Heart left ventricle (tissue), 16 donors: Measurements from ENCODE around the gene SMCR8. TPM values are rescaled to one million over a fixed set of nuclear protein-coding genes. Genes with fewer than 3 reads are reported as not detected.

Experiments used
- ATAC-seq, 4 donors: fragments of 200-7000 bp; cut with Tn5 transposase; one replicate each; pipeline ENCODE4 v1.9.1; 2020 to 2022; ENCODE audit warnings: moderate library complexity in 4 of 4, mild to moderate bottlenecking in 3 of 4, moderate number of reproducible peaks in 1 of 4
- DNase-seq, 5 donors: peaks; one replicate each; pipeline ENCODE4 v3.0.0-alpha.2; 2020
- H3K27ac ChIP-seq, 12 donors: fragments of 200-600 bp; sonication (generic) in 4 of 12; one replicate each; pipeline versions ENCODE4 v1.5.0 to v1.8.0; 2016 to 2022; ENCODE audit warnings: mild to moderate bottlenecking in 2 of 12
- H3K27me3 ChIP-seq, 9 donors: fragments of 200-600 bp; sonication (generic) in 2 of 9; one replicate each; pipeline versions ENCODE4 v1.5.1 to v1.8.0; 2016 to 2022; ENCODE audit warnings: mild to moderate bottlenecking in 3 of 9
- H3K36me3 ChIP-seq, 9 donors: fragments of 200-600 bp; sonication (generic) in 2 of 9; one replicate each; pipeline versions ENCODE4 v1.5.0 to v1.8.0; 2018 to 2022; ENCODE audit warnings: mild to moderate bottlenecking in 2 of 9
- H3K4me1 ChIP-seq, 12 donors: fragments of 200-600 bp; sonication (generic) in 4 of 12; one replicate each; pipeline versions ENCODE4 v1.5.0 to v1.8.0; 2016 to 2022; ENCODE audit warnings: mild to moderate bottlenecking in 3 of 12
- H3K4me3 ChIP-seq, 12 donors: fragments of 200-600 bp; sonication (generic) in 4 of 12; one replicate each; pipeline versions ENCODE4 v1.5.0 to v1.8.0; 2017 to 2022; ENCODE audit warnings: mild to moderate bottlenecking in 9 of 12, moderate library complexity in 4 of 12
- H3K9me3 ChIP-seq, 12 donors: fragments of 200-600 bp; sonication (generic) in 4 of 12; one replicate each; pipeline versions ENCODE4 v1.5.0 to v1.8.0; 2016 to 2022; ENCODE audit warnings: mild to moderate bottlenecking in 1 of 12
- CTCF ChIP-seq, 12 donors: fragments of 200-600 bp; sonication (generic) in 4 of 12; IDR thresholded peaks; one replicate each; pipeline versions ENCODE4 v1.5.0 to v1.8.0; 2018 to 2022; ENCODE audit warnings: antibody characterized with exemption in 12 of 12, mild to moderate bottlenecking in 5 of 12
- POLR2A ChIP-seq, 2 donors: fragments of 450-650 bp; IDR thresholded peaks; one replicate each; pipeline ENCODE4 v1.6.1; 2017; ENCODE audit warnings: antibody characterized with exemption in 2 of 2, mild to moderate bottlenecking in 2 of 2, moderate library complexity in 2 of 2
- WGBS, 4 donors: extraction: QIAGEN DNeasy Blood & Tissue Kit in 2 of 4; methylation state at CpG; one replicate each; pipeline versions ENCODE4 v1.1.5 to v1.1.7; 2013 to 2018; 5-methylcytosine and 5-hydroxymethylcytosine counted together
- intact Hi-C, 10 donors: fragments of 100-400 bp; cut with DNase I; formaldehyde crosslinking; loops; one replicate each; pipeline versions ENCODE4 v1.11.1 to v1.14.2; 2022
- polyA plus RNA-seq, 2 donors: library from polyadenylated mRNA; stranded (reverse); fragments of 200-250 nt; gene quantifications; one replicate each; pipeline ENCODE4 v1.2.3, GENCODE V29; 2013
- total RNA-seq, 9 donors: library from RNA; depleted of rRNA in 2 of 9; stranded (reverse); fragments of >200 nt in 2 of 9; fragmentation: NEBNext Ultra II Directional in 3 of 9; extraction: Animal tissue kit (Norgen Biotek cat#: 25700) in 3 of 9; gene quantifications; one replicate each; pipeline versions ENCODE4 v1.1.0 to v1.2.4, GENCODE V29; 2016 to 2023
- donor health status: ischemic (EF 13 %, LVEDD 7.1; RV severe dilation, severe dysfunction).
- donor health status: healthy with polysubstance abuse.
- donor health status: DM: no; HTN: yes; CAD: no.
- donor health status: DM: no; HTN: no; CAD: no.
- donor health status: ischemic (EF 25% LVEDD 6.9; RV normal size, moderate dysfunction).
- donor health status: ischemic (EF 25% LVEDD 5.7; RV mildly dilated, moderate dysfunction).
- donor health status: healthy.
- donor health status: DM: yes; HTN: yes; CAD: no.
- donor health status: ischemic (EF 35%, LVEDD 5.7; RV mildly dilated, moderate dysfunction).
- donor health status: nonischemic (EF 11% LVEDD 7.7; RV severe dilation, severe dysfunction).
- donor health status: DM: yes; HTN: yes; CAD: no.
- donor health status: PGD.
- donor health status: ischemic (EF 29% LVEDD 5.4; RV normal size, mild dysfunction).
- donor health status: nonischemic (EF 23%, LVEDD 6.1; RV moderate dilation, normal function).

The SMCR8 gene
- total and polyA plus RNA-seq, 11 donors = 2.9 to 17.6 (median 12.4) TPM

GRCh38 chr17:18315562-18315922 is 449 bp downstream of the SMCR8 start:
- Histone ChIP-seq H3K36me3 (peaks cover 0 to 56% (median 32%) of the 10 kb centered on the region in 9 donors), H3K4me1 (peaks cover 11 to 79% (median 67%) of the 10 kb centered on the region in 12 donors), H3K27me3 (no peaks in the 10 kb centered on the region), H3K4me3 (peak overlapping the region; percentile 54 to 96 (median 87)), H3K27ac (peak overlapping the region; percentile 26 to 95 (median 86)), H3K9me3 (no peaks in the 10 kb centered on the region)
- DNase-seq (peak in 1 of 5 donors; percentile 35), ATAC-seq (peak in 2 of 4 donors; percentile 0 to 1)
- TF ChIP-seq CTCF (IDR thresholded peaks at IDR 0.05) = no peak
- WGBS, 4 donors = 6 to 8% (median 6%) methylated on average over 15 to 18 of the region's 18 CpGs
- intact Hi-C loops = loop anchor here in 7 of 10 donors (2.0 to 10.0 kb wide), 7 partner anchors 51 to 133 kb away; partner anchors contain the start of genes MIEF2 (in 3 of the 7), LLGL1 (in 2 of the 7), ALKBH5 (in 1 of the 7) and FLII (in 1 of the 7)

- peaks cover 11 to 83% (median 70%) of the 10 kb centered on the region in 12 donors for H3K4me1 ChIP-seq
- WGBS, 4 donors = 62 to 66% (median 66%) methylated on average over 11 of the region's 11 CpGs
- intact Hi-C loops = loop anchor here in 7 of 10 donors (2.0 to 10.0 kb wide), 7 partner anchors 51 to 134 kb away; partner anchors contain the start of genes MIEF2 (in 3 of the 7), LLGL1 (in 2 of the 7), ALKBH5 (in 1 of the 7) and FLII (in 1 of the 7)
- H3K4me3 ChIP-seq = peak overlapping the region; percentile 54 to 96 (median 87)
- H3K27me3 ChIP-seq = no peaks in the 10 kb centered on the region
- no peaks in the 10 kb centered on the region for H3K9me3 ChIP-seq
- no peak for ATAC-seq
- H3K27ac ChIP-seq = peak overlapping the region in 10 of 12 donors; percentile 67 to 95 (median 86)
- TF ChIP-seq CTCF (IDR thresholded peaks at IDR 0.05) = no peak
- TF ChIP-seq POLR2A (IDR thresholded peaks at IDR 0.05) = no peak
- peaks cover 0 to 60% (median 33%) of the 10 kb centered on the region in 9 donors for H3K36me3 ChIP-seq
- no peak for DNase-seq
Measured at GRCh38 chr17:18315961-18316360, 868 bp downstream of the SMCR8 start.

- no peak for TF ChIP-seq CTCF (IDR thresholded peaks at IDR 0.05)
- TF ChIP-seq POLR2A (IDR thresholded peaks at IDR 0.05) = no peak
- Histone ChIP-seq H3K4me3 (peak overlapping the region in 2 of 12 donors; percentile 5 to 33), H3K9me3 (no peaks in the 10 kb centered on the region), H3K4me1 (peaks cover 11 to 79% (median 64%) of the 10 kb centered on the region in 12 donors), H3K27ac (no peak overlapping the region), H3K36me3 (peaks cover 0 to 60% (median 35%) of the 10 kb centered on the region in 9 donors), H3K27me3 (no peaks in the 10 kb centered on the region)
- ATAC-seq (no peak), DNase-seq (no peak)
- intact Hi-C loops = loop anchor here in 5 of 10 donors (5.0 to 10.0 kb wide), 6 partner anchors 53 to 136 kb away; partner anchors contain the start of genes LLGL1 (in 2 of the 5), ALKBH5 (in 1 of the 5), FLII (in 1 of the 5) and MIEF2 (in 1 of the 5)
- 86 to 90% (median 89%) methylated on average over 7 of the region's 7 CpGs for WGBS, 4 donors
Measured at GRCh38 chr17:18318117-18318516, 3.0 kb downstream of the SMCR8 start.

GRCh38 chr17:18318771-18319450 is 3.8 kb downstream of the SMCR8 start:
- no peaks in the 10 kb centered on the region for H3K27me3 ChIP-seq
- DNase-seq = no peak
- H3K9me3 ChIP-seq = no peaks in the 10 kb centered on the region
- intact Hi-C loops = loop anchor here in 5 of 10 donors (5.0 to 10.0 kb wide), 6 partner anchors 54 to 137 kb away; partner anchors contain the start of genes LLGL1 (in 2 of the 5), ALKBH5 (in 1 of the 5), FLII (in 1 of the 5) and MIEF2 (in 1 of the 5)
- H3K27ac ChIP-seq = no peak overlapping the region
- peaks cover 0 to 68% (median 43%) of the 10 kb centered on the region in 9 donors for H3K36me3 ChIP-seq
- no peak for ATAC-seq
- peaks cover 11 to 71% (median 56%) of the 10 kb centered on the region in 12 donors for H3K4me1 ChIP-seq
- H3K4me3 ChIP-seq = peak overlapping the region in 1 of 12 donors; percentile 33
- 74 to 79% (median 76%) methylated on average over 16 to 18 of the region's 18 CpGs for WGBS, 4 donors
- TF ChIP-seq CTCF (IDR thresholded peaks at IDR 0.05) (no peak), POLR2A (IDR thresholded peaks at IDR 0.05) (no peak)
